ENCODE measurements around the gene LMO1.

LMO1 gene

GRCh38 chr11:8283465-8284230 is 20.0 kb upstream of the LMO1 start:
- no peak overlapping the region for H3K4me3 ChIP-seq (replicated peaks; ENCODE audit: low read depth, low read length)
- no peak for TF ChIP-seq CTCF (IDR thresholded peaks at IDR 0.05; ENCODE audit: low read length, missing control alignments)
- DNase-seq (ENCODE audit: low read depth) = no peak

GRCh38 chr11:8283100-8283464 is 19.4 kb upstream of the LMO1 start:
- H3K4me3 ChIP-seq (replicated peaks; ENCODE audit: low read depth, low read length) = no peak overlapping the region
- no peak for DNase-seq (ENCODE audit: low read depth)
- TF ChIP-seq CTCF (IDR thresholded peaks at IDR 0.05; ENCODE audit: low read length, missing control alignments) = no peak

- DNase-seq (ENCODE audit: low read depth) = no peak
- no peak overlapping the region for H3K4me3 ChIP-seq (replicated peaks; ENCODE audit: low read depth, low read length)
- TF ChIP-seq CTCF (IDR thresholded peaks at IDR 0.05; ENCODE audit: low read length, missing control alignments) = no peak
Observed at GRCh38 chr11:8282631-8283030, 19.0 kb upstream of the LMO1 start.

- no peak for TF ChIP-seq CTCF (IDR thresholded peaks at IDR 0.05; ENCODE audit: low read length, missing control alignments)
- DNase-seq (ENCODE audit: low read depth) = no peak
Observed at GRCh38 chr11:8281266-8281665, 17.6 kb upstream of the LMO1 start.

GRCh38 chr11:8277691-8278090 is 14.0 kb upstream of the LMO1 start:
- no peak for TF ChIP-seq CTCF (IDR thresholded peaks at IDR 0.05; ENCODE audit: low read length, missing control alignments)
- no peak for DNase-seq (ENCODE audit: low read depth)
- no peak overlapping the region for H3K4me3 ChIP-seq (replicated peaks; ENCODE audit: low read depth, low read length)

More at GRCh38 chr11:8281266-8281665, 17.6 kb upstream of the LMO1 start:
- no peak overlapping the region for H3K4me3 ChIP-seq (replicated peaks; ENCODE audit: low read depth, low read length)

- no peak overlapping the region for H3K4me3 ChIP-seq (replicated peaks; ENCODE audit: low read depth, low read length)
- TF ChIP-seq CTCF (IDR thresholded peaks at IDR 0.05; ENCODE audit: low read length, missing control alignments) = no peak
- no peak for DNase-seq (ENCODE audit: low read depth)
Observed at GRCh38 chr11:8276528-8276927, 12.8 kb upstream of the LMO1 start.

GRCh38 chr11:8273287-8273686 is 9.6 kb upstream of the LMO1 start:
- TF ChIP-seq CTCF (IDR thresholded peaks at IDR 0.05; ENCODE audit: low read length, missing control alignments) = no peak
- DNase-seq (ENCODE audit: low read depth) = peak; percentile 36
- no peak overlapping the region for H3K4me3 ChIP-seq (replicated peaks; ENCODE audit: low read depth, low read length)

Measured in fibroblast of pulmonary artery (primary cell).